SK-N-SH (cell line): ENCODE data around the gene EFTUD2. TPM values are rescaled to one million over a fixed set of nuclear protein-coding genes. Genes with fewer than 3 reads are reported as not detected.

ENCODE experiments used
- CTCF ChIA-PET: fragments of 300-600, 350-600 bp; formaldehyde crosslinking; extraction: SDS; loops from one replicate; lab custom pipeline; 2021; lab: Yijun Ruan, JAX
- POLR2A ChIA-PET: fragments of 350-600 bp; sonication (Branson Sonifier 250); formaldehyde crosslinking; extraction: SDS; loops from one replicate; lab custom pipeline; 2020; ENCODE audit warnings: antibody characterized with exemption, inconsistent platforms; lab: Yijun Ruan, JAX
- DNase-seq: peaks from one replicate; pipeline ENCODE4 v3.0.0; 2012
- H2AFZ ChIP-seq: fragments of 200-600 bp; sonication (generic); 2 replicates; pipeline ENCODE4 v1.8.1; 2016; ENCODE audit warnings: antibody characterized with exemption, mild to moderate bottlenecking, low read depth
- H3F3A ChIP-seq: fragments of 200-600 bp; sonication (generic); replicated peaks from 2 replicates; pipeline ENCODE3; 2016; ENCODE audit warnings: antibody characterized with exemption, mild to moderate bottlenecking; ENCODE audit not compliant: insufficient read depth
- H3K27ac ChIP-seq, 2 experiments: fragments of 200-500 bp in 1 of 2; fragments of 200-600 bp in 1 of 2; sonication (Bioruptor generic) in 1 of 2; sonication (generic), shearing (Covaris generic) in 1 of 2; 2 replicates each; pipeline versions ENCODE4 v1.5.1 to v1.6.1; 2014 to 2016; ENCODE audit warnings: low read depth in 2 of 2, inconsistent platforms in 1 of 2, low read length in 1 of 2, mild to moderate bottlenecking in 1 of 2, mixed read lengths in 1 of 2
- H3K27me3 ChIP-seq: fragments of 200-600 bp; sonication (generic), shearing (Covaris generic); 2 replicates; pipeline ENCODE4 v1.6.1; 2016; ENCODE audit warnings: mixed run types; ENCODE audit not compliant: insufficient read depth
- H3K36me3 ChIP-seq, 2 experiments: fragments of 200-500 bp in 1 of 2; fragments of 200-600 bp in 1 of 2; sonication (Bioruptor generic) in 1 of 2; sonication (generic) in 1 of 2; replicated peaks in 1 of 2; 2 replicates each; pipeline versions ENCODE3 to v1.5.1; 2014 to 2016; ENCODE audit warnings: low read length in 1 of 2, mild to moderate bottlenecking in 1 of 2; ENCODE audit not compliant: insufficient read depth in 2 of 2, control insufficient read depth in 1 of 2
- H3K4me1 ChIP-seq, 2 experiments: fragments of 200-500 bp in 1 of 2; fragments of 200-600 bp in 1 of 2; sonication (Bioruptor generic) in 1 of 2; sonication (generic), shearing (Covaris generic) in 1 of 2; 2 replicates each; pipeline versions ENCODE4 v1.5.1 to v1.6.1; 2014 to 2016; ENCODE audit warnings: low read depth in 1 of 2, low read length in 1 of 2, mixed run types in 1 of 2; ENCODE audit not compliant: insufficient read depth in 2 of 2, control insufficient read depth in 1 of 2
- H3K4me2 ChIP-seq: fragments of 200-600 bp; sonication (generic), shearing (Covaris generic); 2 replicates; pipeline ENCODE4 v1.6.1; 2017; ENCODE audit warnings: mixed run types
- H3K4me3 ChIP-seq, 2 experiments: fragments of 200-500 bp in 1 of 2; fragments of 200-600 bp in 1 of 2; sonication (Bioruptor generic) in 1 of 2; sonication (generic), shearing (Covaris generic) in 1 of 2; 2 replicates each; pipeline versions ENCODE4 v1.5.1 to v1.8.1; 2014 to 2016; ENCODE audit warnings: low read depth in 2 of 2, inconsistent platforms in 1 of 2, low read length in 1 of 2, mild to moderate bottlenecking in 1 of 2, mixed read lengths in 1 of 2, moderate library complexity in 1 of 2
- H3K79me2 ChIP-seq: fragments of 200-600 bp; sonication (generic); 2 replicates; pipeline ENCODE4 v1.8.1; 2017; ENCODE audit warnings: mild to moderate bottlenecking; ENCODE audit not compliant: insufficient read depth
- H3K9ac ChIP-seq: fragments of 200-600 bp; sonication (generic); 2 replicates; pipeline ENCODE4 v1.6.1; 2017; ENCODE audit warnings: mixed run types
- H3K9me2 ChIP-seq: fragments of 200-600 bp; sonication (generic); 2 replicates; pipeline ENCODE4 v1.6.1; 2017; ENCODE audit warnings: mixed run types
- H3K9me3 ChIP-seq: fragments of 200-600 bp; sonication (generic); 2 replicates; pipeline ENCODE4 v1.6.1; 2017; ENCODE audit warnings: mixed run types, mild to moderate bottlenecking, moderate library complexity
- H4K20me1 ChIP-seq: fragments of 200-600 bp; sonication (generic); 2 replicates; pipeline ENCODE4 v1.6.1; 2017; ENCODE audit warnings: mild to moderate bottlenecking, mixed run types; ENCODE audit not compliant: insufficient read depth
- CHD2 ChIP-seq: fragments of 150-350 bp; IDR thresholded peaks from 2 replicates; pipeline ENCODE4 v1.6.1; 2018; ENCODE audit warnings: low read length; ENCODE audit not compliant: partially characterized antibody
- CTCF ChIP-seq: fragments of 200-600 bp; sonication (generic); IDR thresholded peaks from 2 replicates; pipeline ENCODE4 v1.6.1; 2017; ENCODE audit warnings: antibody characterized with exemption, mild to moderate bottlenecking, moderate library complexity
- EP300 ChIP-seq, 2 experiments: IDR thresholded peaks; 2 replicates each; pipeline versions ENCODE4 v1.4.0 to v1.6.1; 2012; ENCODE audit warnings: borderline replicate concordance in 1 of 2, low read depth in 1 of 2, low read length in 1 of 2
- EZH2phosphoT487 ChIP-seq: fragments of 200-600 bp; sonication (generic); IDR thresholded peaks from 2 replicates; pipeline ENCODE4 v1.6.1; 2017; ENCODE audit warnings: low read depth, mixed run types, mild to moderate bottlenecking, antibody characterized with exemption, moderate library complexity, borderline replicate concordance
- FOSL2 ChIP-seq: IDR thresholded peaks from 2 replicates; pipeline ENCODE4 v1.4.0; 2012; ENCODE audit warnings: low read depth, mild to moderate bottlenecking, moderate library complexity, borderline replicate concordance
- FOXJ3 ChIP-seq: sonication (generic); formaldehyde crosslinking; IDR thresholded peaks from 2 replicates; pipeline ENCODE4 v1.5.1; 2020; ENCODE audit warnings: mild to moderate bottlenecking, missing genetic modification reagents
- JUND ChIP-seq: IDR thresholded peaks from 2 replicates; pipeline ENCODE4 v1.4.0; 2012
- MAX ChIP-seq: IDR thresholded peaks from 2 replicates; pipeline ENCODE4 v1.4.0; 2012; ENCODE audit warnings: low read depth
- MEF2A ChIP-seq: IDR thresholded peaks from 2 replicates; pipeline ENCODE4 v1.4.0; 2012; ENCODE audit warnings: low read depth, borderline replicate concordance
- NFIC ChIP-seq: IDR thresholded peaks from 2 replicates; pipeline ENCODE4 v1.4.0; 2012; ENCODE audit warnings: borderline replicate concordance
- NRF1 ChIP-seq: IDR thresholded peaks from 2 replicates; pipeline ENCODE4 v1.6.1; 2012; ENCODE audit warnings: low read depth, mild to moderate bottlenecking, low read length
- PBX3 ChIP-seq: IDR thresholded peaks from 2 replicates; pipeline ENCODE4; 2012
- RAD21 ChIP-seq: IDR thresholded peaks from 2 replicates; pipeline ENCODE4 v1.6.1; 2012; ENCODE audit warnings: mild to moderate bottlenecking, low read length
- RXRA ChIP-seq: IDR thresholded peaks from 2 replicates; pipeline ENCODE4 v1.4.0; 2012; ENCODE audit warnings: low read depth, mild to moderate bottlenecking, borderline replicate concordance
- SIN3A ChIP-seq: IDR thresholded peaks from 2 replicates; pipeline ENCODE4 v1.6.1; 2012; ENCODE audit warnings: low read depth, mild to moderate bottlenecking, low read length, moderate library complexity, borderline replicate concordance
- TAF1 ChIP-seq: IDR thresholded peaks from 2 replicates; pipeline ENCODE4 v1.6.1; 2012; ENCODE audit warnings: low read depth, mild to moderate bottlenecking, low read length, moderate library complexity, borderline replicate concordance
- TCF12 ChIP-seq: IDR thresholded peaks from 2 replicates; pipeline ENCODE4 v1.4.0; 2012
- USF1 ChIP-seq: IDR thresholded peaks from 2 replicates; pipeline ENCODE4 v1.4.0; 2012; ENCODE audit warnings: low read depth, borderline replicate concordance
- USF2 ChIP-seq: fragments of 150-350 bp; IDR thresholded peaks from 2 replicates; pipeline ENCODE4 v1.6.1; 2017; ENCODE audit warnings: antibody characterized with exemption, low read length, low read depth, borderline replicate concordance
- YY1 ChIP-seq: IDR thresholded peaks from 2 replicates; pipeline ENCODE4 v1.4.0; 2012; ENCODE audit warnings: low read depth, mild to moderate bottlenecking
- WGBS: methylation state at CpG from one replicate; pipeline ENCODE4 v1.1.6; 2017; ENCODE audit warnings: low lambda C conversion rate; 5-methylcytosine and 5-hydroxymethylcytosine counted together
- polyA plus RNA-seq, 3 experiments: library from polyadenylated mRNA; depleted of rRNA; stranded (reverse); fragments of >200 nt; gene quantifications; 2 replicates each; pipeline ENCODE4 v1.2.3, GENCODE V29; 2012

EFTUD2 gene
- polyA plus RNA-seq, 1 of the 3 experiments (the other 2 are of a cell fraction), result 82.9 TPM

GRCh38 chr17:44899074-44899782 lies at the start of gene EFTUD2 (continued):
- TF ChIP-seq FOXJ3 (CRISPR knock-in tag) (no peak), USF2 (peak; percentile 82), RXRA (no peak), RAD21 (no peak), YY1 (0 out of 2 replicates have a peak, but pooled peaks have one; percentile 50), CHD2 (peak; percentile 73), TAF1 (peak; percentile 83), EZH2phosphoT487 (no peak), MAX (peak; percentile 95), MEF2A (no peak), EP300 (IDR thresholded peaks at IDR 0.05; ENCODE audit: borderline replicate concordance in 1 of 2, low read depth in 1 of 2, low read length in 1 of 2) (no peak; a peak in 1 of 4 replicates)

- CTCF ChIA-PET, result interaction anchor here (0.9 kb wide), 1 partner anchor 73 kb away, joined by 3 read pairs; no protein-coding TSS in a partner anchor
- Histone ChIP-seq H3K27me3 (no peaks in the 10 kb centered on the region), H4K20me1 (no peaks in the 10 kb centered on the region), H3K4me2 (peak overlapping the region; percentile 95), H3K9me3 (no peaks in the 10 kb centered on the region), H3K36me3 (peaks cover 0 to 16% of the 10 kb centered on the region in 2 experiments), H3K79me2 (peaks cover 42% of the 10 kb centered on the region), H2AFZ (peak overlapping the region; percentile 60), H3K9ac (peak overlapping the region; percentile 85), H3K9me2 (no peaks in the 10 kb centered on the region), H3F3A (peaks cover 13% of the 10 kb centered on the region), H3K4me1 (peaks cover 0 to 4% of the 10 kb centered on the region in 2 experiments; a peak in 1 of 4 replicates), H3K4me3 (peak overlapping the region; percentile 72 to 74), H3K27ac (peak overlapping the region; percentile 61 to 82; a peak in 3 of 4 replicates)
- 88% methylated on average over 7 of the region's 7 CpGs for WGBS
- TF ChIP-seq FOSL2 (no peak), PBX3 (no peak), RAD21 (no peak), USF1 (no peak), TCF12 (no peak), YY1 (no peak), EP300 (IDR thresholded peaks at IDR 0.05; ENCODE audit: borderline replicate concordance in 1 of 2, low read depth in 1 of 2, low read length in 1 of 2) (no peak), NRF1 (no peak), NFIC (no peak), CTCF (no peak), JUND (no peak), USF2 (no peak), RXRA (no peak), SIN3A (no peak), CHD2 (no peak)
- POLR2A ChIA-PET, result interaction anchor here (1.3 kb wide), 1 partner anchor 84 kb away, joined by 3 read pairs; no protein-coding TSS in a partner anchor
- DNase-seq, result no peak
Measured at GRCh38 chr17:44948315-44948795, 49.1 kb upstream of the EFTUD2 start.
